HepG2 (cell line): Measurements from ENCODE around the gene UGT2A3. TPM values are rescaled to one million over a fixed set of nuclear protein-coding genes. Genes with fewer than 3 reads are reported as not detected.

Experiments
- AHDC1 ChIP-seq: sonication (generic); formaldehyde crosslinking; IDR thresholded peaks from 2 replicates; pipeline ENCODE4 v1.5.1; 2020; ENCODE audit warnings: mild to moderate bottlenecking, missing genetic modification reagents, borderline replicate concordance
- ASH2L ChIP-seq: fragments of 300-600, 200-600 bp; sonication (generic); IDR thresholded peaks from 2 replicates; pipeline ENCODE4 v1.7.0; 2017; ENCODE audit warnings: low read depth, mild to moderate bottlenecking, moderate library complexity, mixed read lengths, low read length; ENCODE audit not compliant: insufficient read length
- CC2D1A ChIP-seq: sonication (generic); formaldehyde crosslinking; IDR thresholded peaks from 2 replicates; pipeline ENCODE4 v1.8.1; 2023; ENCODE audit warnings: mild to moderate bottlenecking, missing genetic modification reagents
- GLMP ChIP-seq: sonication (generic); formaldehyde crosslinking; IDR thresholded peaks from 2 replicates; pipeline ENCODE4 v1.9.0; 2021; ENCODE audit warnings: missing genetic modification reagents, mild to moderate bottlenecking, borderline replicate concordance
- KAT8 ChIP-seq: IDR thresholded peaks from 2 replicates; pipeline ENCODE4 v1.6.1; 2016; ENCODE audit warnings: missing genetic modification reagents, missing compliant biosample characterization
- KDM1A ChIP-seq: IDR thresholded peaks from 2 replicates; pipeline ENCODE4 v1.6.1; 2016; ENCODE audit warnings: missing compliant biosample characterization
- PHF21A ChIP-seq: sonication (generic); formaldehyde crosslinking; IDR thresholded peaks from 2 replicates; pipeline ENCODE4 v1.5.0; 2020; ENCODE audit warnings: mild to moderate bottlenecking, missing genetic modification reagents
- REL ChIP-seq: sonication (generic); formaldehyde crosslinking; conservative IDR thresholded peaks from 2 replicates; pipeline ENCODE4 v1.8.0; 2022; ENCODE audit warnings: mild to moderate bottlenecking, missing genetic modification reagents, moderate library complexity
- REXO4 ChIP-seq: sonication (generic); formaldehyde crosslinking; IDR thresholded peaks from 2 replicates; pipeline ENCODE4 v1.8.0; 2022; ENCODE audit warnings: missing genetic modification reagents, mild to moderate bottlenecking, borderline replicate concordance
- RFX1 ChIP-seq: fragments of 450-650 bp; IDR thresholded peaks from 2 replicates; pipeline ENCODE4 v1.6.1; 2017
- SIN3B ChIP-seq: fragments of 150-350 bp; IDR thresholded peaks from 2 replicates; pipeline ENCODE4 v1.6.1; 2014; ENCODE audit warnings: low read length
- SNAPC4 ChIP-seq: sonication (generic); formaldehyde crosslinking; IDR thresholded peaks from 2 replicates; pipeline ENCODE4 v1.4.0; 2020; ENCODE audit warnings: mild to moderate bottlenecking, missing genetic modification reagents
- TCF7 ChIP-seq: sonication (generic); IDR thresholded peaks from 2 replicates; pipeline ENCODE4 v1.6.1; 2016; ENCODE audit warnings: antibody characterized with exemption, low read depth
- ZNF232 ChIP-seq: sonication (generic); formaldehyde crosslinking; IDR thresholded peaks from 2 replicates; pipeline ENCODE4 v1.4.0; 2020; ENCODE audit warnings: missing genetic modification reagents, borderline replicate concordance
- ZNF362 ChIP-seq: sonication (generic); formaldehyde crosslinking; IDR thresholded peaks from 2 replicates; pipeline ENCODE4 v1.4.0; 2020; ENCODE audit warnings: missing genetic modification reagents, mild to moderate bottlenecking, borderline replicate concordance
- ZNF530 ChIP-seq: sonication (generic); formaldehyde crosslinking; IDR thresholded peaks from 2 replicates; pipeline ENCODE4 v1.5.0; 2020; ENCODE audit warnings: low read depth, mild to moderate bottlenecking, missing genetic modification reagents
- polyA plus RNA-seq, 8 experiments: library from polyadenylated mRNA; depleted of rRNA in 3 of 8; stranded (reverse) in 7 of 8; unstranded in 1 of 8; fragments of >200 nt; fragmentation: Illumina TruSeq in 4 of 8; extraction: Trizol in 4 of 8; gene quantifications; 2 replicates each; pipeline versions ENCODE4 v1.2.1 to v1.2.3, GENCODE V29; 2011 to 2016; ENCODE audit warnings: low read depth in 4 of 8, missing spikeins in 1 of 8, mixed read lengths in 1 of 8; ENCODE audit not compliant: insufficient read depth in 1 of 8
- total RNA-seq, 5 experiments: library from RNA; depleted of rRNA; stranded (reverse); fragments of >200 nt; fragmentation: Illumina TruSeq; extraction: Trizol; gene quantifications; 2 replicates each; pipeline ENCODE4 v1.2.3, GENCODE V29; 2016; ENCODE audit warnings: low read depth in 1 of 5

UGT2A3 gene
- total and polyA plus RNA-seq, 2 of the 13 experiments (the other 11 are each of a cell fraction or from before 2014, with no cell fraction given) = 61.3 to 97.2 TPM

- TF ChIP-seq ZNF362 (CRISPR knock-in tag) (0 out of 2 replicates have a peak, but pooled peaks have one; percentile 1), KDM1A (no peak), GLMP (no peak), RFX1 (no peak), CC2D1A (0 out of 2 replicates have a peak, but pooled peaks have one; percentile 6), ZNF232 (CRISPR knock-in tag) (no peak), TCF7 (no peak), KAT8 (no peak), SIN3B (no peak), SNAPC4 (CRISPR knock-in tag) (no peak), PHF21A (CRISPR knock-in tag) (peak; percentile 37; the same call in 1 of the 2 replicates), ASH2L (peak; percentile 73), REL (CRISPR knock-in tag) (no peak), AHDC1 (peak; percentile 45; the same call in 1 of the 2 replicates), REXO4 (CRISPR knock-in tag) (no peak), ZNF530 (CRISPR knock-in tag) (no peak)
These were observed 392 bp upstream of the UGT2A3 start (continued) for GRCh38 chr4:68951806-68952585.
